HepG2 (cell line): ENCODE results near the gene SEPTIN5.

Experiments
- DNMT1 ChIP-seq: sonication (generic); formaldehyde crosslinking; IDR thresholded peaks from 2 replicates; pipeline ENCODE4 v1.5.1; 2020; ENCODE audit warnings: mild to moderate bottlenecking, missing genetic modification reagents
- IKZF4 ChIP-seq: sonication (generic); formaldehyde crosslinking; IDR thresholded peaks from 2 replicates; pipeline ENCODE4 v1.5.1; 2020; ENCODE audit warnings: borderline replicate concordance, mild to moderate bottlenecking, low read depth, missing genetic modification reagents; ENCODE audit errors: not compliant biosample characterization
- KAT7 ChIP-seq: IDR thresholded peaks from 2 replicates; pipeline ENCODE4 v1.6.1; 2018; ENCODE audit warnings: borderline replicate concordance, missing compliant biosample characterization
- NCOR1 ChIP-seq: fragments of 200-600 bp; sonication (generic); IDR thresholded peaks from 2 replicates; pipeline ENCODE4 v1.7.0; 2017; ENCODE audit warnings: antibody characterized with exemption, low read length, borderline replicate concordance
- PLRG1 ChIP-seq: fragments of 450-650 bp; conservative IDR thresholded peaks from 2 replicates; pipeline ENCODE4 v1.6.1; 2016
- PRPF4 ChIP-seq: fragments of 200-400 bp; formaldehyde crosslinking; IDR thresholded peaks from 2 replicates; pipeline ENCODE4 v1.6.1; 2016; ENCODE audit warnings: low read length, low read depth; ENCODE audit not compliant: poor library complexity, severe bottlenecking
- SRSF4 ChIP-seq: fragments of 200-400 bp; formaldehyde crosslinking; IDR thresholded peaks from one replicate; pipeline ENCODE4 v1.6.1; 2018; ENCODE audit warnings: mild to moderate bottlenecking, low read depth, low read length, moderate library complexity; ENCODE audit not compliant: poor library complexity, severe bottlenecking
- TBP ChIP-seq: sonication (generic); formaldehyde crosslinking; IDR thresholded peaks from 2 replicates; pipeline ENCODE4 v1.5.0; 2020; ENCODE audit warnings: missing genetic modification reagents
- ZNF598 ChIP-seq: sonication (generic); formaldehyde crosslinking; IDR thresholded peaks from 2 replicates; pipeline ENCODE4 v1.5.1; 2020; ENCODE audit warnings: mild to moderate bottlenecking, missing genetic modification reagents, borderline replicate concordance
- TF ChIP-seq, protein P1 (sequence below), 2 experiments: IDR thresholded peaks; 2 replicates each; pipeline ENCODE4 v1.6.1; 2011 to 2012; ENCODE audit warnings: low read length in 2 of 2, borderline replicate concordance in 1 of 2, low read depth in 1 of 2, mild to moderate bottlenecking in 1 of 2, moderate library complexity in 1 of 2
- TF ChIP-seq, protein P2 (sequence below): sonication (generic); formaldehyde crosslinking; IDR thresholded peaks from 2 replicates; pipeline ENCODE4 v1.5.0; 2020; ENCODE audit warnings: mild to moderate bottlenecking, missing genetic modification reagents, moderate library complexity

DNA sequence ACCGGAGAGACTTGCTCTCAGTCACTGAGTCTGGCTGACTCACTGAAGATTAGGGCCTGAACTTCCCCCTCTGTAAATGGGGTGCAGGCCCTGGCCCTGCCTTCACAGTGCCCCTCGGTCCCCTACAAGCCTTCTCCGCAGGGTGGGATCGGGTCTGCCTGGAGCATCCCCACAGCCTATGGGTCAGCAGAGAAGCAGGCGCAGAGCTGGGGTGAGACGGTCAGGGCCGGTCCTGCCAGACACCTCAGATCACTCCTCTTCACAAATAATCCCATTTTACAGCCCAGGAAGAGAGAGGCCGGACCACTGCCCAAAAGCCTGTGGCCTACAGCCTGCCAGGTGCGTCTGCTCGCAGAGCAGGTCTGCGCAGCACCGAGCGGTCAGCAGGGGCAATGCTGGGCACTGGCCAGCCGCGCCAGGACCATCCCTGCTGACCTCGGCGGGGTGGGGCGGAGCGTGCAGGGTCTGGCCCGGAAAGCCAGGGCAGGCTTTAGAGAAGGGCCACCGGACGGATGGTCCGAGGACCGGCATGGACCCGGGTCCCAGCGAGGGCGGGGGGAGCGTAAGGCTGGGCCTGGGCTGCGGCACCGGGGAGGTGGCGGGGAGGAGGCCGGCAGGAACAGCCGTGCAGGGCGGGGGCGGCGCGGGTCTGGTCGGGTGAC, 522 bp upstream of the SEPTIN5 start:
- no peak for TF ChIP-seq IKZF4 (CRISPR knock-in tag)
- no peak for TF ChIP-seq DNMT1
- TF ChIP-seq TBP (CRISPR knock-in tag): no peak
- no peak for TF ChIP-seq ZNF598 (CRISPR knock-in tag)
- no peak for TF ChIP-seq PLRG1
- TF ChIP-seq, protein P1, sequence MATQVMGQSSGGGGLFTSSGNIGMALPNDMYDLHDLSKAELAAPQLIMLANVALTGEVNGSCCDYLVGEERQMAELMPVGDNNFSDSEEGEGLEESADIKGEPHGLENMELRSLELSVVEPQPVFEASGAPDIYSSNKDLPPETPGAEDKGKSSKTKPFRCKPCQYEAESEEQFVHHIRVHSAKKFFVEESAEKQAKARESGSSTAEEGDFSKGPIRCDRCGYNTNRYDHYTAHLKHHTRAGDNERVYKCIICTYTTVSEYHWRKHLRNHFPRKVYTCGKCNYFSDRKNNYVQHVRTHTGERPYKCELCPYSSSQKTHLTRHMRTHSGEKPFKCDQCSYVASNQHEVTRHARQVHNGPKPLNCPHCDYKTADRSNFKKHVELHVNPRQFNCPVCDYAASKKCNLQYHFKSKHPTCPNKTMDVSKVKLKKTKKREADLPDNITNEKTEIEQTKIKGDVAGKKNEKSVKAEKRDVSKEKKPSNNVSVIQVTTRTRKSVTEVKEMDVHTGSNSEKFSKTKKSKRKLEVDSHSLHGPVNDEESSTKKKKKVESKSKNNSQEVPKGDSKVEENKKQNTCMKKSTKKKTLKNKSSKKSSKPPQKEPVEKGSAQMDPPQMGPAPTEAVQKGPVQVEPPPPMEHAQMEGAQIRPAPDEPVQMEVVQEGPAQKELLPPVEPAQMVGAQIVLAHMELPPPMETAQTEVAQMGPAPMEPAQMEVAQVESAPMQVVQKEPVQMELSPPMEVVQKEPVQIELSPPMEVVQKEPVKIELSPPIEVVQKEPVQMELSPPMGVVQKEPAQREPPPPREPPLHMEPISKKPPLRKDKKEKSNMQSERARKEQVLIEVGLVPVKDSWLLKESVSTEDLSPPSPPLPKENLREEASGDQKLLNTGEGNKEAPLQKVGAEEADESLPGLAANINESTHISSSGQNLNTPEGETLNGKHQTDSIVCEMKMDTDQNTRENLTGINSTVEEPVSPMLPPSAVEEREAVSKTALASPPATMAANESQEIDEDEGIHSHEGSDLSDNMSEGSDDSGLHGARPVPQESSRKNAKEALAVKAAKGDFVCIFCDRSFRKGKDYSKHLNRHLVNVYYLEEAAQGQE (IDR thresholded peaks at IDR 0.05; ENCODE audit: borderline replicate concordance in 1 of 2, low read depth in 1 of 2, low read length in 2 of 2): no peak
- TF ChIP-seq KAT7: no peak
- TF ChIP-seq PRPF4: no peak
- TF ChIP-seq SRSF4: no peak
- TF ChIP-seq, protein P2, sequence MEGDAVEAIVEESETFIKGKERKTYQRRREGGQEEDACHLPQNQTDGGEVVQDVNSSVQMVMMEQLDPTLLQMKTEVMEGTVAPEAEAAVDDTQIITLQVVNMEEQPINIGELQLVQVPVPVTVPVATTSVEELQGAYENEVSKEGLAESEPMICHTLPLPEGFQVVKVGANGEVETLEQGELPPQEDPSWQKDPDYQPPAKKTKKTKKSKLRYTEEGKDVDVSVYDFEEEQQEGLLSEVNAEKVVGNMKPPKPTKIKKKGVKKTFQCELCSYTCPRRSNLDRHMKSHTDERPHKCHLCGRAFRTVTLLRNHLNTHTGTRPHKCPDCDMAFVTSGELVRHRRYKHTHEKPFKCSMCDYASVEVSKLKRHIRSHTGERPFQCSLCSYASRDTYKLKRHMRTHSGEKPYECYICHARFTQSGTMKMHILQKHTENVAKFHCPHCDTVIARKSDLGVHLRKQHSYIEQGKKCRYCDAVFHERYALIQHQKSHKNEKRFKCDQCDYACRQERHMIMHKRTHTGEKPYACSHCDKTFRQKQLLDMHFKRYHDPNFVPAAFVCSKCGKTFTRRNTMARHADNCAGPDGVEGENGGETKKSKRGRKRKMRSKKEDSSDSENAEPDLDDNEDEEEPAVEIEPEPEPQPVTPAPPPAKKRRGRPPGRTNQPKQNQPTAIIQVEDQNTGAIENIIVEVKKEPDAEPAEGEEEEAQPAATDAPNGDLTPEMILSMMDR (CRISPR knock-in tag): no peak
- no peak for TF ChIP-seq NCOR1
